Duodenal mucosa (tissue), 2 donors: ENCODE results near the gene PLCB2.

Source experiments
- H3K27ac ChIP-seq: one replicate; pipeline ENCODE4 v1.7.0; 2013; ENCODE audit warnings: low read depth, low read length
- H3K27me3 ChIP-seq, 2 donors: one replicate each; pipeline ENCODE4 v1.7.0; 2013; ENCODE audit warnings: low read length in 2 of 2, control low read depth in 1 of 2; ENCODE audit not compliant: insufficient read depth in 2 of 2, control insufficient read depth in 1 of 2
- H3K36me3 ChIP-seq, 2 donors: one replicate each; pipeline ENCODE4 v1.7.0; 2013; ENCODE audit warnings: low read length in 2 of 2, control low read depth in 1 of 2; ENCODE audit not compliant: insufficient read depth in 2 of 2, control insufficient read depth in 1 of 2
- H3K4me1 ChIP-seq, 2 donors: one replicate each; pipeline ENCODE4 v1.7.0; 2013; ENCODE audit warnings: low read length in 2 of 2, control low read depth in 1 of 2; ENCODE audit not compliant: insufficient read depth in 2 of 2, control insufficient read depth in 1 of 2
- H3K4me3 ChIP-seq, 2 donors: one replicate each; pipeline ENCODE4 v1.7.0; 2013; ENCODE audit warnings: low read length in 2 of 2, low read depth in 1 of 2
- H3K9ac ChIP-seq, 2 donors: one replicate each; pipeline ENCODE4 v1.7.0; 2013; ENCODE audit warnings: low read length in 2 of 2, low read depth in 1 of 2
- H3K9me3 ChIP-seq, 2 donors: one replicate each; pipeline ENCODE4 v1.7.0; 2013; ENCODE audit warnings: low read length in 2 of 2, control low read depth in 1 of 2; ENCODE audit not compliant: control insufficient read depth in 1 of 2

PLCB2 gene

DNA sequence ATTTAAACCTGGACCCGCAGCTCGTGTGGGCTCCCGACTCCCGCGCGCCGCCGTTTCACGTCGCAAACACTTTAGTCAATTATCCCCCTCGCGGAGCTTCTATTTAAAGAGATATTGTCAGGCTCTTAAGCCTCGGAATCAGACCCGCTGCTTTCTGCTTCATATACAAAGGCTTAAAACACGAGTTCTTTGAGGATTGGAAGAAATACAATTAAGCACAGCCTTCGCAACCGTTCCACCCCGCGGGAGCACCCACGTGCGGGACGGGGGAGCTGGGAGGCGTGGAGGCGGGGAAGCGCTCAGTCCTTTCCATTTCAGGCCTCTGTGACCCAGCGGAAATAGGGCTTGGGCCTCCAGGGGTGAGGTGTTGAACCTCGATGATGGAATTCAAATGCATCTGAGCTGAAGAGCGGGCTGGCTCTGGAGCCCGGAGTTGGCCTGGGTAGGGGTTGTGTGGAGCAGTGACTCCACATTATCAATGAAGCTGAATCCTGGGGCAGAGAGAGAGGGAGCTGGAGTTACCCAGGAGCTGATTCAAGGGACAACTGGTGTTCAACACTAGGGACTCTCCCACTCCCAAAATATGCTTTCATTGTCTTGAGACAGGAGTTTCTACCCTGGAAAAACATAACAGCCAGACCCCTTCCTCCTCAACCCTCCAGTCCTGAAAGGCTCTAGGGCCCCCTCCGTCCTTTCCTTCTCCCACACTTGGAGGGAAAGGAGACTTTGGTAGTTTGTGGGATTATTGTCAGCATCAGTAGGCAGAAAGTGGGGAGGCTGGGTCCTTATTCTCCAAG lies 27.3 kb downstream of the PLCB2 start:
- no peak overlapping the region for H3K9ac ChIP-seq
- H3K27me3 ChIP-seq: peaks cover 50 to 65% of the 10 kb centered on the region in 2 donors
- H3K4me3 ChIP-seq: no peak overlapping the region
- H3K36me3 ChIP-seq: no peaks in the 10 kb centered on the region
- H3K9me3 ChIP-seq: no peaks in the 10 kb centered on the region
- no peak overlapping the region for H3K27ac ChIP-seq
- peaks cover 4 to 11% of the 10 kb centered on the region in 2 donors for H3K4me1 ChIP-seq

DNA sequence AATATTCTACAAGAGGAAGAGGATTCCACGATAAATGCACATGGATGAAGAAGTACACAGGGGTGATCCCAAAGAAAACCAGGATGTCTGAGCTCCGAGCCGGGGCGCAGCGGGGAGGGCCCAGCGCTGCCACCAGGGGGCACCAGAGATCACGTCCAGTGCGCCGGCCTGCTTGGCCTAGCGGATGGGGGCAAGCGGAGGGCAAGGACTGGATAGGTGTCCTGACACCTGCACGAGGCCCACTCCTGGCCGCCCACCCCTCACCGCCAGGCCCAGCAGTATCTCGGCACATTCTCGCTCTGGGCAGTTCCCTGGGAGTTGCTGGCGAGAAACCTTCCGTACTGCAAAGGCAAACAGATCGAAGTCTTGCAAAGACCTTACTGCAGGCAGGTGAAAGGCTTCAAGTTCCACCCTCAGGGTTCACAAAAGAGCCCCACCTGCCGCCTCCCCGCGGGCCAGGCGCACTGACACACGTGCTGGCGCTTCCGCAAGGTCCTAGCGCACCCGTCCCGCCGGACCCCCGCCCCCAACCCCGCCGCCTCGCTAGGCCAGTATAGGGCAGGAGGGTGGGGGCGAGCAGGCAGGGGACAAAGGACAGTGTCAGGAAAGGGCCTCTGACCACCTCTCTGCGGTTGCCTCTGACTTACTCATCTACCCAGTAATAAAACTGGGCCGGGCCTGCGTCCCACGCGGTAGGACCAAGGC lies 28.1 kb downstream of the PLCB2 start:
- Histone ChIP-seq H3K9me3 (no peaks in the 10 kb centered on the region), H3K4me3 (peak overlapping the region in 1 of 2 donors; percentile 46), H3K27me3 (peaks cover 50 to 58% of the 10 kb centered on the region in 2 donors), H3K4me1 (peaks cover 4 to 11% of the 10 kb centered on the region in 2 donors), H3K27ac (no peak overlapping the region), H3K9ac (no peak overlapping the region), H3K36me3 (no peaks in the 10 kb centered on the region)

DNA sequence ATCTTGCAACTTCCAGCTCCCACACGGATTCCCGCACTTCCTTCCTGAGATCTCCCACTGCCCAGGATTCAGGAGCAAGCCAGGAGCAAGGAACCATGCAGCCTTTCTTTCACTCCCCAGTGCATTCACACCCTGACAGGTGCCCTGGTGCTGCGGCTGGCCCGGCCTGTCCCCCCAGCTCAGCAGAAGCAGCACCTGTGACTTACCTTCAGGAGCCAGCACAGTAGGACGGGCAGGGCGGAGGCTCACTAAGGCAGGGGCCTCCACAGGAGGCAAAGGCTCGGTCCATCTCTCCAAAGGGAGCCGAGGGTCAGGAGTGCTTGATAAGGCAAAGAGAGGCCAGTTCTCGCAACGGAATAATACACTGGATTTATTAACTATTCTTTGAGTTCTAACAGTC lies 29.7 kb downstream of the PLCB2 start:
- no peak overlapping the region for H3K4me3 ChIP-seq
- no peaks in the 10 kb centered on the region for H3K9me3 ChIP-seq
- H3K4me1 ChIP-seq: peaks cover 4 to 11% of the 10 kb centered on the region in 2 donors
- peaks cover 40 to 45% of the 10 kb centered on the region in 2 donors for H3K27me3 ChIP-seq
- H3K9ac ChIP-seq: no peak overlapping the region
- no peaks in the 10 kb centered on the region for H3K36me3 ChIP-seq
- no peak overlapping the region for H3K27ac ChIP-seq

DNA sequence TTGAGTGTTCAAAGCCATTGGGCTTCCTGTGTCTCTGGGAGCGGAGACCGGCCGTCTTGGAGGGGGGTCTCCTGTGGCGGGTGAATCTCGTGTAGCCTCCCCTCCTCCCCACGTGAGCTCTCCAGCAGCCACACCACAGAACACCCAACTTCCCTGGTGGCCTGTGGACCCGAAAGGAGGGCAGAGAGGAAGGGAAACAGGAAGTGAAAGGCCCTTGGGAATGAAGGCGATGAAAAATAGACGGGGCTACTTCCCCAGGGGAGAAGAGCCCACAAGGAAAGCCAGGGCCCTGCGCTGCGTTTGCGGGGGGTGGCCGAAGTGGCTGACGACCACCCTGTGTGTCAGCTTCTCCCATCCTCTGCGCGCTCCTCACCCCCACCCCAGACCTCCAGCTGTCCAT lies 30.3 kb downstream of the PLCB2 start:
- Histone ChIP-seq H3K4me1 (peaks cover 4 to 11% of the 10 kb centered on the region in 2 donors), H3K36me3 (no peaks in the 10 kb centered on the region), H3K27me3 (peaks cover 40% of the 10 kb centered on the region in 2 donors), H3K4me3 (no peak overlapping the region), H3K9me3 (no peaks in the 10 kb centered on the region), H3K9ac (no peak overlapping the region), H3K27ac (no peak overlapping the region)

DNA sequence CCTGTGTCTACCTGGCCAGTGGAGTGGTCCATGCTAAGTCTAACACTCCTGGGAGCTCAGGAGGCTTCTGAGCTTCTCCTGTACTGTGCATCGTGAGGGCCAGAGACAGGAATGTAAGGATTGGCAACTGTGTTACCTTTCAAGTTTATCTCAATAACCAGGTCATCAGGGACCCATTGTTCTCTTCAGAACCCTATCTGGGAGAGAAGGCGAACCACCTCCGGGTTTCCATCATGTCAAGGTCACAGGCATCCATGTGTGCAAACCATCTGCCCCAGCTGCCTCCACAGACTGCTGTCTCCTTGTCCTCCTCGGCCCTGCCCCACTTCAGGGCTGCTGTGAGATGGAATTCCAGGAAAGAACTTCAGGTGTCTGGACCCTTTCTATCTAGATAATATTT lies 30.8 kb downstream of the PLCB2 start:
- no peak overlapping the region for H3K9ac ChIP-seq
- peaks cover 34 to 39% of the 10 kb centered on the region in 2 donors for H3K27me3 ChIP-seq
- peaks cover 4 to 11% of the 10 kb centered on the region in 2 donors for H3K4me1 ChIP-seq
- H3K36me3 ChIP-seq: no peaks in the 10 kb centered on the region
- H3K4me3 ChIP-seq: no peak overlapping the region
- no peak overlapping the region for H3K27ac ChIP-seq
- H3K9me3 ChIP-seq: no peaks in the 10 kb centered on the region

DNA sequence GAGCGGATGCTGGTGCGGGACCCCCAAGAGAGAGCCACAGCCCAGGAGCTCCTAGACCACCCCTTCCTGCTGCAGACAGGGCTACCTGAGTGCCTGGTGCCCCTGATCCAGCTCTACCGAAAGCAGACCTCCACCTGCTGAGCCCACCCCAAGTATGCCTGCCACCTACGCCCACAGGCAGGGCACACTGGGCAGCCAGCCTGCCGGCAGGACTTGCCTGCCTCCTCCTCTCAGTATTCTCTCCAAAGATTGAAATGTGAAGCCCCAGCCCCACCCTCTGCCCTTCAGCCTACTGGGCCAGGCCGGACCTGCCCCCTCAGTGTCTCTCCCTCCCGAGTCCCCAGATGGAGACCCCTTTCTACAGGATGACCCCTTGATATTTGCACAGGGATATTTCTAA lies 31.8 kb downstream of the PLCB2 start:
- peaks cover 27 to 29% of the 10 kb centered on the region in 2 donors for H3K27me3 ChIP-seq
- no peak overlapping the region for H3K27ac ChIP-seq
- H3K36me3 ChIP-seq: no peaks in the 10 kb centered on the region
- no peak overlapping the region for H3K4me3 ChIP-seq
- peaks cover 4 to 11% of the 10 kb centered on the region in 2 donors for H3K4me1 ChIP-seq
- no peaks in the 10 kb centered on the region for H3K9me3 ChIP-seq
- H3K9ac ChIP-seq: no peak overlapping the region

DNA sequence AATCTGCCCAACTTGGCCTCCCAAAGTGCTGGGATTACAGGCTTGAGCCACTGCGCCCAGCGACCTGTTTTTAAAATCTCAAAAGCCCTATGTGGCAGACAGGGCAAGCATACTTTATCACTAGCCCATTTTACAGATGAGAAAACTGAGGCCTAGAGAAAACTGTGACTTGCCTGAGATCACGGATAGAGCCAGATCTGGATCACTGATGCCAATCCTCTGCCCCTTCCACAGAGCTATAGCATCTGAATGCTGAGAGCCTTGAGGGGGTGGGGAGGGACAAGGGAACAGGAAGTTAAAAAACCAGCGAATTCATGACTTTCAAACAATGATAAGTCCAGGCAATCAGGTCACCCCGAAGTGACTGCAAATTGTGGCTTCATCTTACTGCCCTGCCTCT lies 32.2 kb downstream of the PLCB2 start:
- Histone ChIP-seq H3K4me1 (peaks cover 4 to 11% of the 10 kb centered on the region in 2 donors), H3K27ac (no peak overlapping the region), H3K9ac (no peak overlapping the region), H3K4me3 (no peak overlapping the region), H3K27me3 (peaks cover 22 to 25% of the 10 kb centered on the region in 2 donors), H3K36me3 (no peaks in the 10 kb centered on the region), H3K9me3 (no peaks in the 10 kb centered on the region)

DNA sequence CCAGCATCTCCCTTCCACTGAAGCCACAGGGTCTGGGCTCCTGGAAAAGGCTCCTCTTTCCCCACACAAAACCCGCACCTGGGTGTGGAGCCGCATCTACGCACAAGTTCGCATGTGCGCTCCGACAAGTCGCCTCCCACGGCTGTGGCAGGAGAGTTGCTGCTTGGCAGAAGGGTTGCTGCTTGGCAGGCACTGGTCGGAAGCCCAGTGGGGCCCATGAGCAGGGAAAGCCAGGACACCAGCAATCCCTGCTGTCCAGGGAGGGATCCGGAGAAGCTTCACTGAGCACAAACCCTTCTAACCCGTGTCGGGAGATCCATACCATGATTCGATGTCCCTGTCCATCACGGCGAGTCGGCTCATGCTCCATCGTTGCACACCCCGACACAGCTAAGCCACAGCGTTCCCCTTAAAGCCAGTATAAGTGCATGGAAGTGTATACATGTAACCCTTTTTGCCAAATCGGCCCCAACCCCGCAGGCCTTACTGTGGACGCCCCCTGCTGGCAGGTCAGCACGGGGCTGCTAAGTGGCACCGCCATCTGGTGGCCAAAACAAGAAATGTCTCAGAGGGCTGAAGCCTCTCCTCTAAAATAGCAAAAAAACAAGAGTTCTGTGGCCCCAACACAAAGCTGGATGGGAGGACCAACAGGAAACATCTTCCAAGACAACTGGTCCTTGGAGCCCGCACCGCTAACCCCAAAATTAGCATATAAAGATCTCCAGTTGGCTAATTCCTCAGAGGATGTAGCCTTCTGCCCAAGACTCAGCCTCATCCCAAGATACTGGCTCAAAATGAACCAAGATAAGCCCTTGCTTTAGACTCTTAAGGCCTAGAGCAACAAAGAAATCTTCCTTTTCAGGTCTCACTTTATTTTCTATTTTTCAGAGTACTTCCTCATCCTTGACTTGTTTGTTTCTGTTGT lies 33.1 kb downstream of the PLCB2 start:
- Histone ChIP-seq H3K27ac (no peak overlapping the region), H3K9me3 (no peaks in the 10 kb centered on the region), H3K27me3 (peaks cover 16% of the 10 kb centered on the region in 2 donors), H3K36me3 (no peaks in the 10 kb centered on the region), H3K4me1 (peaks cover 2 to 11% of the 10 kb centered on the region in 2 donors), H3K9ac (no peak overlapping the region), H3K4me3 (no peak overlapping the region)

DNA sequence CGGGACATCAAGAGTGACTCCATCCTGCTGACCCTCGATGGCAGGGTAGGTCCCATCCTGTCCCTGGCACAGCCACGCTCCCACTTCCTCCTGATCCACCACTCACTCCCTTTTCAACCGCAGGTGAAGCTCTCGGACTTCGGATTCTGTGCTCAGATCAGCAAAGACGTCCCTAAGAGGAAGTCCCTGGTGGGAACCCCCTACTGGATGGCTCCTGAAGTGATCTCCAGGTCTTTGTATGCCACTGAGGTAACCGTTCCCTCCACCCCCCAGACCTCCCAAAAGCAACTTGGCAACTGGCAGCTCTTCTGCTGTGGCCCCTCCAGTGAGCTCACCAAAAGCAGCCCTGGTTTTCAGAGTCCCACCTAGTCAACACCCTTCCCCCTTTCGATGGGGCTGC lies 34.3 kb downstream of the PLCB2 start:
- Histone ChIP-seq H3K4me1 (peaks cover 0 to 5% of the 10 kb centered on the region in 2 donors), H3K9me3 (no peaks in the 10 kb centered on the region), H3K4me3 (no peak overlapping the region), H3K9ac (no peak overlapping the region), H3K27me3 (peaks cover 4 to 7% of the 10 kb centered on the region in 2 donors), H3K27ac (no peak overlapping the region), H3K36me3 (no peaks in the 10 kb centered on the region)
